Esophagus squamous epithelium (tissue), 4 donors: ENCODE results near the gene PRKD1.

ENCODE experiments used
- POLR2A ChIP-seq, 4 donors: fragments of 450-650 bp; IDR thresholded peaks; one replicate each; pipeline ENCODE4 v1.6.1; 2017; ENCODE audit warnings: antibody characterized with exemption in 4 of 4, mild to moderate bottlenecking in 4 of 4, moderate library complexity in 3 of 4
- TF ChIP-seq, protein P1 (sequence below), 6 experiments: fragments of 450-650 bp in 4 of 6; fragments of 200-600 bp in 2 of 6; sonication (generic) in 2 of 6; IDR thresholded peaks; one replicate each; pipeline ENCODE4 v1.5.1; 2016 to 2019; ENCODE audit warnings: antibody characterized with exemption in 6 of 6, mild to moderate bottlenecking in 4 of 6, moderate library complexity in 4 of 6

DNA sequence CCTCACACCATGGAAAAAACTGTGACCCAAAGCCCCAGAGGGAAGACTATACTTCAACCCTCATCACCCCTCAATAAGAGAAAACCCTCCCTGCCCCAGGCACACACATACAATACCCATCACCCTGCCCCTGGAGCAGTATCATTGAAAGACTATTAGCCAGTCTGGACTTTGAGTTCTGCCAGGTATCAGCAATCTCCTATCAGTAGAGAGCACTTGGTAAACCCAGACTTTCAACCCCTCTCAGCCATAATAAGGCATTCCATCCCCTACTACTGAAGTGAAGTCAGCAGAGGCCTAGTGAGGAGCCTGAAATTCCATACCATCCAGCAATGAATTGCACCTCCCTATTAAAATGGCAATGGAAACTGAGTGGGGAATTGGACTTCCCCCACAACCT, 16.4 kb upstream of the PRKD1 start:
- TF ChIP-seq, protein P1, sequence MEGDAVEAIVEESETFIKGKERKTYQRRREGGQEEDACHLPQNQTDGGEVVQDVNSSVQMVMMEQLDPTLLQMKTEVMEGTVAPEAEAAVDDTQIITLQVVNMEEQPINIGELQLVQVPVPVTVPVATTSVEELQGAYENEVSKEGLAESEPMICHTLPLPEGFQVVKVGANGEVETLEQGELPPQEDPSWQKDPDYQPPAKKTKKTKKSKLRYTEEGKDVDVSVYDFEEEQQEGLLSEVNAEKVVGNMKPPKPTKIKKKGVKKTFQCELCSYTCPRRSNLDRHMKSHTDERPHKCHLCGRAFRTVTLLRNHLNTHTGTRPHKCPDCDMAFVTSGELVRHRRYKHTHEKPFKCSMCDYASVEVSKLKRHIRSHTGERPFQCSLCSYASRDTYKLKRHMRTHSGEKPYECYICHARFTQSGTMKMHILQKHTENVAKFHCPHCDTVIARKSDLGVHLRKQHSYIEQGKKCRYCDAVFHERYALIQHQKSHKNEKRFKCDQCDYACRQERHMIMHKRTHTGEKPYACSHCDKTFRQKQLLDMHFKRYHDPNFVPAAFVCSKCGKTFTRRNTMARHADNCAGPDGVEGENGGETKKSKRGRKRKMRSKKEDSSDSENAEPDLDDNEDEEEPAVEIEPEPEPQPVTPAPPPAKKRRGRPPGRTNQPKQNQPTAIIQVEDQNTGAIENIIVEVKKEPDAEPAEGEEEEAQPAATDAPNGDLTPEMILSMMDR (IDR thresholded peaks at IDR 0.05) = no peak
- no peak for TF ChIP-seq POLR2A (IDR thresholded peaks at IDR 0.05)
